Uterus (tissue), 2 donors: Measurements from ENCODE around the gene ADK.

Experiments used
- CTCF ChIP-seq, 4 experiments: fragments of 200-600 bp in 2 of 4; fragments of 450-650 bp in 2 of 4; sonication (generic) in 2 of 4; IDR thresholded peaks; one replicate each; pipeline ENCODE4 v1.5.1; 2016 to 2019; ENCODE audit warnings: antibody characterized with exemption in 4 of 4, mild to moderate bottlenecking in 2 of 4, moderate library complexity in 1 of 4
- POLR2A ChIP-seq, 2 donors: fragments of 450-650 bp; IDR thresholded peaks; one replicate each; pipeline ENCODE4 v1.6.1; 2016; ENCODE audit warnings: antibody characterized with exemption in 2 of 2, mild to moderate bottlenecking in 1 of 2, moderate library complexity in 1 of 2

- no peak for TF ChIP-seq CTCF (IDR thresholded peaks at IDR 0.05)
- no peak for TF ChIP-seq POLR2A (IDR thresholded peaks at IDR 0.05)
Observed at GRCh38 chr10:74238031-74238431, 87.0 kb downstream of the ADK start.
